GM23248 (cell line): ENCODE data around the gene SMYD1. TPM values are rescaled to one million over a fixed set of nuclear protein-coding genes. Genes with fewer than 3 reads are reported as not detected.

Experiments used
- DNase-seq: peaks from one replicate; pipeline ENCODE4 v3.0.0-alpha.2; 2015
- H2AFZ ChIP-seq: fragments of 200-600 bp; sonication (generic); 2 replicates; pipeline ENCODE4 v1.6.1; 2016; ENCODE audit warnings: antibody characterized with exemption
- H3F3A ChIP-seq: fragments of 200-600 bp; sonication (generic); 2 replicates; pipeline ENCODE4 v1.6.1; 2016; ENCODE audit warnings: mild to moderate bottlenecking, antibody characterized with exemption, mixed run types; ENCODE audit not compliant: insufficient read depth
- H3K27ac ChIP-seq: fragments of 200-600 bp; sonication (generic); 2 replicates; pipeline ENCODE4 v1.5.1; 2016; ENCODE audit warnings: mild to moderate bottlenecking
- H3K27me3 ChIP-seq: fragments of 200-600 bp; sonication (generic); replicated peaks from 2 replicates; pipeline ENCODE4 v1.6.1; 2016; ENCODE audit warnings: mild to moderate bottlenecking; ENCODE audit not compliant: insufficient read depth
- H3K36me3 ChIP-seq: fragments of 200-600 bp; sonication (generic); 2 replicates; pipeline ENCODE4 v1.6.1; 2016; ENCODE audit warnings: low read depth, mild to moderate bottlenecking
- H3K4me1 ChIP-seq: fragments of 200-600 bp; sonication (generic); 2 replicates; pipeline ENCODE4 v1.6.1; 2016; ENCODE audit warnings: mild to moderate bottlenecking; ENCODE audit not compliant: insufficient read depth
- H3K4me2 ChIP-seq: fragments of 200-600 bp; sonication (generic); one replicate; pipeline ENCODE4 v1.6.1; 2016; ENCODE audit warnings: mild to moderate bottlenecking; ENCODE audit not compliant: unreplicated experiment
- H3K4me3 ChIP-seq: fragments of 200-600 bp; sonication (generic); 2 replicates; pipeline ENCODE4 v1.5.1; 2016; ENCODE audit warnings: mild to moderate bottlenecking
- H3K79me2 ChIP-seq: fragments of 200-600 bp; sonication (generic); 2 replicates; pipeline ENCODE4 v1.6.1; 2016; ENCODE audit warnings: mild to moderate bottlenecking; ENCODE audit not compliant: insufficient read depth
- H3K9ac ChIP-seq: fragments of 200-600 bp; sonication (generic); 2 replicates; pipeline ENCODE4 v1.6.1; 2016; ENCODE audit warnings: mild to moderate bottlenecking
- H3K9me2 ChIP-seq: fragments of 200-600 bp; sonication (generic); 2 replicates; pipeline ENCODE4 v1.6.1; 2016; ENCODE audit warnings: mixed run types, mild to moderate bottlenecking, moderate library complexity; ENCODE audit not compliant: insufficient read depth
- H3K9me3 ChIP-seq: fragments of 200-600 bp; sonication (generic); one replicate; pipeline ENCODE4 v1.6.1; 2017; ENCODE audit warnings: low read depth
- H4K20me1 ChIP-seq: fragments of 200-600 bp; sonication (generic); 2 replicates; pipeline ENCODE4 v1.6.0; 2016; ENCODE audit not compliant: insufficient read depth
- EZH2 ChIP-seq: fragments of 200-600 bp; sonication (generic); IDR thresholded peaks from 2 replicates; pipeline ENCODE4 v1.6.1; 2018; ENCODE audit warnings: antibody characterized with exemption, mild to moderate bottlenecking; ENCODE audit not compliant: insufficient read depth, poor library complexity, severe bottlenecking
- EZH2phosphoT487 ChIP-seq: fragments of 200-600 bp; sonication (generic); IDR thresholded peaks from 2 replicates; pipeline ENCODE4 v1.6.1; 2018; ENCODE audit warnings: antibody characterized with exemption, moderate library complexity, mild to moderate bottlenecking, low read depth; ENCODE audit not compliant: insufficient read depth
- WGBS, 2 experiments: methylation state at CpG; one replicate each; pipeline ENCODE4 v1.1.6; 2015 to 2017; ENCODE audit warnings: low lambda C conversion rate in 2 of 2, low coverage in 1 of 2; ENCODE audit errors: missing lambda C conversion rate in 2 of 2; 5-methylcytosine and 5-hydroxymethylcytosine counted together
- in situ Hi-C: fragments of 300-500 bp; cut with MboI; formaldehyde crosslinking; loops from 2 replicates; pipeline ENCODE4 v1.15.0; 2020
- polyA plus RNA-seq: library from polyadenylated mRNA; unstranded; fragments of >200 nt; fragmentation: Nextera tagmentation; extraction: Ambion mirVana; gene quantifications from 2 replicates; pipeline ENCODE4 v1.2.1, GENCODE V29; 2016
- total RNA-seq: library from RNA; depleted of rRNA; stranded (reverse); fragments of >200 nt; shearing (Covaris generic); gene quantifications from 2 replicates; pipeline ENCODE4 v1.2.3, GENCODE V29; 2014

Gene SMYD1
- total and polyA plus RNA-seq, 2 experiments from 2014 or later: not detected

DNA sequence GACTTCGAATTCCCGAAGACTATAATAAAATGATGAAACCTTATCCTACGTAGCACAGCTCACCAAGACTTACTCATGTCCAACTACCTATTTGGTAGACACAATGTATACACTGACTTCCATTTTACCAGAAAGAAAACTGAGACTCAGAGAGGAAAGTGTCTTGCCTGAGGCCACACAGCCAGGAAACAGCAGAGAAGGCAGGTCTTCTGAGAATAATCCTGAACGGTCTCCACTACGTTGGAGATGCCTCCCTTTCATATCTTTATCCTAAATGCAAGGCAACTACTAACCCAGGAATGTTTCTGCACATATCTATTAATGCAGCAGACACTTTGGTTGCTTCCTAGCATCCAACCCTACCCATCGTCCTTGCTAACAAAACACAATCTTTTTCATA, 72.2 kb downstream of the SMYD1 start:
- DNase-seq: no peak
- Histone ChIP-seq H3K4me3 (no peak overlapping the region), H3F3A (no peaks in the 10 kb centered on the region), H3K9me3 (no peaks in the 10 kb centered on the region), H3K4me2 (no peak overlapping the region), H3K9ac (no peak overlapping the region), H3K9me2 (no peaks in the 10 kb centered on the region), H3K27ac (no peak overlapping the region), H3K27me3 (peaks cover 17% of the 10 kb centered on the region), H3K4me1 (no peaks in the 10 kb centered on the region), H4K20me1 (no peaks in the 10 kb centered on the region), H2AFZ (no peak overlapping the region), H3K36me3 (no peaks in the 10 kb centered on the region), H3K79me2 (no peaks in the 10 kb centered on the region)
- WGBS, 2 experiments: 40 to 44% methylated on average over 6 of the region's 6 CpGs
- TF ChIP-seq EZH2phosphoT487: no peak
- in situ Hi-C loops: no loop called here

DNA sequence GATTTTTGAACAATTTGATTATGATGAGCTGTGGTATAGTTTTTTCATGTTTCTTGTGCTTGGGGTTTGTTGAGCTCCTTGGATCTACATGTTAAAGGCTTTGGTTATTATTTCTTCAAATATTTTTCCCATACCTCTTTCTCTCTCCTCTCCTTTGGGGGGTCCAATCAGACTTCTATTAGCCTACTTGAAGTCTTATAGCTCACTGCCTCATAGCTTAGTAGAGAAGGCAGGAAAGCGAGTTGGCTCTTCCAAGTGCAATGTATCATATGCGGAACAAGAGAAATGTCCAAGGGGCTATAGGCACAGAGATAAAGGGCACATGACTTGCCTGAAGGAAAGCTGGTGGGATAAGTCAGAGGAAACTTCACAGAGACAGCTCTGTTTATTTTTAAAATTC, 74.3 kb downstream of the SMYD1 start:
- Histone ChIP-seq H3F3A (no peaks in the 10 kb centered on the region), H3K9ac (no peak overlapping the region), H3K9me2 (no peaks in the 10 kb centered on the region), H3K79me2 (no peaks in the 10 kb centered on the region), H3K36me3 (no peaks in the 10 kb centered on the region), H3K4me3 (no peak overlapping the region), H3K4me1 (no peaks in the 10 kb centered on the region), H2AFZ (no peak overlapping the region), H3K27ac (no peak overlapping the region), H3K27me3 (peaks cover 12% of the 10 kb centered on the region), H4K20me1 (no peaks in the 10 kb centered on the region), H3K4me2 (no peak overlapping the region), H3K9me3 (no peaks in the 10 kb centered on the region)
- no peak for DNase-seq
- in situ Hi-C loops: no loop called here
- WGBS, 2 experiments: 68 to 75% methylated on average over 2 of the region's 2 CpGs
- TF ChIP-seq EZH2phosphoT487 (no peak), EZH2 (no peak)

DNA sequence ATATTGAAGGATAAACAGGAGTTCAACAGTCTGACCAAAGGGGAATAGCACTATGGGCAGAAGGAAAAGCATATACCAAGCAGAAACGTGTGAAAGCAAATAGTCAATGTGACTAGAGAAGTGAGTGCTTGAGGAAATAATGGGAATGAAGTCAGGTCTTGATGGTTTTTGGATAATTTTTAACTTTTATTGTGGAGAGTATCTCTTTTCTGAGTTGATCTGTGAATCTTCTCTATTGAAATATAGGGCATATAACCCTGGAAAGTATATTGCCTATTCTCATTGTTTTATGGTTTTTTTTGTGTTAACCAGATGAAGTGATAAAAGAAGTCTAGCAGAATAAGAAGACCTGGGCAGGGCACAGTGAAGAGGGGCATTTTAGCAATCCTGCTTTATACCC, 76.6 kb downstream of the SMYD1 start:
- H3K4me2 ChIP-seq: no peak overlapping the region
- no peaks in the 10 kb centered on the region for H3K36me3 ChIP-seq
- H3K9me2 ChIP-seq: no peaks in the 10 kb centered on the region
- H3K79me2 ChIP-seq: no peaks in the 10 kb centered on the region
- 52 to 57% methylated on average over 1 of the region's 1 CpG for WGBS, 2 experiments
- no peak overlapping the region for H3K27ac ChIP-seq
- no peak overlapping the region for H2AFZ ChIP-seq
- no peak for DNase-seq
- H3K27me3 ChIP-seq: peaks cover 4% of the 10 kb centered on the region
- no peaks in the 10 kb centered on the region for H4K20me1 ChIP-seq
- H3F3A ChIP-seq: no peaks in the 10 kb centered on the region
- TF ChIP-seq EZH2 (no peak), EZH2phosphoT487 (no peak)
- in situ Hi-C loops: no loop called here
- no peaks in the 10 kb centered on the region for H3K4me1 ChIP-seq
- H3K9me3 ChIP-seq: no peaks in the 10 kb centered on the region
- H3K9ac ChIP-seq: no peak overlapping the region
- H3K4me3 ChIP-seq: no peak overlapping the region

DNA sequence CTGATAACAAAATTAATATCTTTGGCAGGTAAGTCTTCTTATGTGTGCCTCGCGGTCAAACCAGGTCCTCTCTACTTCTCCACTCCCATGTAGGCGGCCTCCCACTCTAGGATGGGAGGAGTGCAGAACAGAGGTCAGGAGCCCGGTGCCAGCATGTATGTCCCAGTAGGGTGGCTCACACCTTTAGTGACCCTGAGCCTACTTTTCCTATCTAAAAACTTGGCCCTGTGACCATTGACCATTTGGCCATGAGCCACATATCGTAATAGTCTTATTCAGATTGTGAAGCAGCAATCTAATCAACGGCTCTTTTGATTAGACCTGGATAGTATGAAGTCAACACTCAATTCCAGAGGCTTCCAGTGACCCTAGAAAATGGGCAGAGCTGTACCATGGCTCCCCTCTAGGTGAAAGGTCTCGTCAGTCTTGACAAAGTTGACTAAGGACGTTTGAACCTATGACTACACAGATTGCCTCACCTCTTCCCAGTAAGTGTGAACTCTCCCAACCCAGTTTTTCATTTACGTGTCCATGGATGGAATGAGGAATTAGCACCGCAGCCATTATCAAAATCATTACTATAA, 77.4 kb downstream of the SMYD1 start:
- in situ Hi-C loops: no loop called here
- 56 to 59% methylated on average over 10 of the region's 10 CpGs for WGBS, 2 experiments
- H3K9ac ChIP-seq: no peak overlapping the region

DNA sequence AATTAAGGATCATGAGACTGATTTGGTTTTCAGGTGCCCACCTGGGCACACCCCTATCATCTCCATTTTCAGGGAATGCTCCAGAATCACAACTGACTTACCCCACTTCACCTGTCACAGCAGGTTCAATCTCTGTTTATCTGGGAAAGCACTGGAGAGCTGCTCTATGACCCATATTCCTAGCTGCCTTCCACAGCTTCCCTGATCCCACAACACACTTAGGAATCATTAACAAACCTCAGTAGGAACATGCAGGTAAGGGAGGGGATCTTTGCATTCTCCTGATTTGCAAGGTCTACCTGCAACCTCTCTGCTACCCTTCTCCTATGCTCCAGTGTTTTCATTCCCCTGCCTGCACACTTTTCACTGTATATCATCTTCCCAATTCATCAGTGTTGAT, 79.0 kb downstream of the SMYD1 start:
- Histone ChIP-seq H3K4me2 (no peak overlapping the region), H3K79me2 (no peaks in the 10 kb centered on the region), H4K20me1 (no peaks in the 10 kb centered on the region), H3K4me3 (no peak overlapping the region), H3K9me3 (no peaks in the 10 kb centered on the region), H3K9ac (no peak overlapping the region), H3K4me1 (no peaks in the 10 kb centered on the region), H2AFZ (no peak overlapping the region), H3K9me2 (no peaks in the 10 kb centered on the region), H3K36me3 (no peaks in the 10 kb centered on the region), H3K27me3 (no peaks in the 10 kb centered on the region), H3F3A (no peaks in the 10 kb centered on the region), H3K27ac (no peak overlapping the region)
- no peak for TF ChIP-seq EZH2phosphoT487
- no peak for TF ChIP-seq EZH2
- in situ Hi-C loops: no loop called here
- no peak for DNase-seq

More for the DNA sequence above, 77.4 kb downstream of the SMYD1 start:
- H4K20me1 ChIP-seq: no peaks in the 10 kb centered on the region
- H3K27ac ChIP-seq: no peak overlapping the region
- H3K4me1 ChIP-seq: no peaks in the 10 kb centered on the region
- H3K4me3 ChIP-seq: no peak overlapping the region
- no peaks in the 10 kb centered on the region for H3K9me2 ChIP-seq
- H3K4me2 ChIP-seq: no peak overlapping the region
- TF ChIP-seq EZH2phosphoT487 (no peak), EZH2 (no peak)
- H3K27me3 ChIP-seq: no peaks in the 10 kb centered on the region; the same call in 1 of the 2 replicates
- no peaks in the 10 kb centered on the region for H3K9me3 ChIP-seq
- H3F3A ChIP-seq: no peaks in the 10 kb centered on the region
- H2AFZ ChIP-seq: no peak overlapping the region
- no peak for DNase-seq
- H3K36me3 ChIP-seq: no peaks in the 10 kb centered on the region
- H3K79me2 ChIP-seq: no peaks in the 10 kb centered on the region
